ENCODE results near the gene PTH1R. TPM values are rescaled to one million over a fixed set of nuclear protein-coding genes. Genes with fewer than 3 reads are reported as not detected.
A peak's percentile ranks its signal among the peaks of the same experiment; 100 is the strongest.

Gene PTH1R
- total RNA-seq, 2 donors from 2014 or later: 0.69 to 4.8 TPM

- Histone ChIP-seq H3K27ac (ENCODE audit: low read depth, low read length) (peak overlapping the region; percentile 55), H3K4me1 (ENCODE audit: control insufficient read depth, insufficient read depth, low read length) (peaks cover 10% of the 10 kb centered on the region), H3K4me3 (ENCODE audit: low read length) (no peak overlapping the region), H3K9me3 (ENCODE audit: control insufficient read depth, low read length) (no peaks in the 10 kb centered on the region), H3K9ac (ENCODE audit: extremely low read depth, low read length, poor library complexity, severe bottlenecking) (no peak overlapping the region), H3K27me3 (ENCODE audit: control insufficient read depth, insufficient read depth, low read length, poor library complexity, severe bottlenecking) (no peaks in the 10 kb centered on the region), H3K36me3 (ENCODE audit: control insufficient read depth, insufficient read depth, low read length) (peaks cover 47% of the 10 kb centered on the region)
- peak overlapping the region; percentile 52 for H3K27ac Mint-ChIP-seq
- H3K9me3 Mint-ChIP-seq: no peaks in the 10 kb centered on the region
- H3K27me3 Mint-ChIP-seq (ENCODE audit: insufficient read depth): no peaks in the 10 kb centered on the region
- DNase-seq: no peak
- 93 to 100% methylated on average over 1 to 3 of the region's 3 CpGs for WGBS, 2 experiments (ENCODE audit: insufficient coverage in 1 of 2, insufficient read length in 1 of 2)
- peaks cover 16% of the 10 kb centered on the region for H3K36me3 Mint-ChIP-seq (ENCODE audit: low read depth)
- no peak for TF ChIP-seq CTCF (conservative IDR thresholded peaks at IDR 0.05)
- no peak overlapping the region for H3K4me3 Mint-ChIP-seq
- H3K4me1 Mint-ChIP-seq: peaks cover 12% of the 10 kb centered on the region
Observed at GRCh38 chr3:46930945-46931403, 53.5 kb downstream of the PTH1R start.

GRCh38 chr3:46931631-46932331 lies 54.3 kb downstream of the PTH1R start:
- no peaks in the 10 kb centered on the region for H3K27me3 Mint-ChIP-seq (ENCODE audit: insufficient read depth)
- Histone ChIP-seq H3K9ac (ENCODE audit: extremely low read depth, low read length, poor library complexity, severe bottlenecking) (no peak overlapping the region), H3K27ac (ENCODE audit: low read depth, low read length) (peak overlapping the region; percentile 21), H3K4me3 (ENCODE audit: low read length) (no peak overlapping the region), H3K27me3 (ENCODE audit: control insufficient read depth, insufficient read depth, low read length, poor library complexity, severe bottlenecking) (no peaks in the 10 kb centered on the region), H3K36me3 (ENCODE audit: control insufficient read depth, insufficient read depth, low read length) (peaks cover 48% of the 10 kb centered on the region), H3K9me3 (ENCODE audit: control insufficient read depth, low read length) (no peaks in the 10 kb centered on the region), H3K4me1 (ENCODE audit: control insufficient read depth, insufficient read depth, low read length) (peaks cover 11% of the 10 kb centered on the region)
- H3K4me1 Mint-ChIP-seq: peaks cover 20% of the 10 kb centered on the region
- 88 to 90% methylated on average over 4 to 6 of the region's 6 CpGs for WGBS, 2 experiments (ENCODE audit: insufficient coverage in 1 of 2, insufficient read length in 1 of 2)
- no peak for DNase-seq
- H3K27ac Mint-ChIP-seq: peak overlapping the region; percentile 58
- no peaks in the 10 kb centered on the region for H3K9me3 Mint-ChIP-seq
- H3K36me3 Mint-ChIP-seq (ENCODE audit: low read depth): peaks cover 22% of the 10 kb centered on the region
- no peak for TF ChIP-seq CTCF (conservative IDR thresholded peaks at IDR 0.05)
- H3K4me3 Mint-ChIP-seq: no peak overlapping the region

GRCh38 chr3:46932455-46933225 lies 55.1 kb downstream of the PTH1R start:
- no peak overlapping the region for H3K4me3 ChIP-seq (ENCODE audit: low read length)
- H3K9ac ChIP-seq (ENCODE audit: extremely low read depth, low read length, poor library complexity, severe bottlenecking): no peak overlapping the region
- Mint-ChIP-seq H3K4me1 (peaks cover 20% of the 10 kb centered on the region), H3K27me3 (ENCODE audit: insufficient read depth) (no peaks in the 10 kb centered on the region), H3K9me3 (no peaks in the 10 kb centered on the region), H3K27ac (peak overlapping the region; percentile 58), H3K36me3 (ENCODE audit: low read depth) (peaks cover 21% of the 10 kb centered on the region), H3K4me3 (no peak overlapping the region)
- 96 to 100% methylated on average over 4 to 7 of the region's 7 CpGs for WGBS, 2 experiments (ENCODE audit: insufficient coverage in 1 of 2, insufficient read length in 1 of 2)
- H3K9me3 ChIP-seq (ENCODE audit: control insufficient read depth, low read length): no peaks in the 10 kb centered on the region
- no peak for DNase-seq
- H3K27ac ChIP-seq (ENCODE audit: low read depth, low read length): no peak overlapping the region
- peaks cover 44% of the 10 kb centered on the region for H3K36me3 ChIP-seq (ENCODE audit: control insufficient read depth, insufficient read depth, low read length)
- H3K27me3 ChIP-seq (ENCODE audit: control insufficient read depth, insufficient read depth, low read length, poor library complexity, severe bottlenecking): no peaks in the 10 kb centered on the region
- TF ChIP-seq CTCF (conservative IDR thresholded peaks at IDR 0.05): peak; percentile 25
- peaks cover 11% of the 10 kb centered on the region for H3K4me1 ChIP-seq (ENCODE audit: control insufficient read depth, insufficient read depth, low read length)
